ENCODE results near the gene LRBA.

Gene LRBA

GRCh38 chr4:150247184-150247583, 767.9 kb downstream of the LRBA start:
- TF ChIP-seq CTCF (IDR thresholded peaks at IDR 0.05; ENCODE audit: low read depth, low read length, poor library complexity, severe bottlenecking) (no peak), EZH2phosphoT487 (IDR thresholded peaks at IDR 0.05; ENCODE audit: borderline replicate concordance, low read length) (no peak)
- no peaks in the 10 kb centered on the region for H3K4me1 ChIP-seq (ENCODE audit: control insufficient read depth, low read length)
- no peaks in the 10 kb centered on the region for H3K27me3 ChIP-seq (ENCODE audit: control insufficient read depth, low read length)
- no peaks in the 10 kb centered on the region for H3K36me3 ChIP-seq (ENCODE audit: control insufficient read depth, low read length)
- no peaks in the 10 kb centered on the region for H3K79me2 ChIP-seq (ENCODE audit: control insufficient read depth, low read length)
- no peaks in the 10 kb centered on the region for H3F3A ChIP-seq (ENCODE audit: control insufficient read depth, insufficient read depth)
- H4K20me1 ChIP-seq (ENCODE audit: control insufficient read depth, insufficient read depth, low read depth, low read length) = no peaks in the 10 kb centered on the region
- no peak overlapping the region for H3K4me3 ChIP-seq (ENCODE audit: low read length)
- H3K9me3 ChIP-seq (ENCODE audit: control insufficient read depth, insufficient read depth, low read length) = no peaks in the 10 kb centered on the region
- H3K27ac ChIP-seq (ENCODE audit: low read depth, low read length) = no peak overlapping the region
- H3K4me2 ChIP-seq (ENCODE audit: low read length) = no peak overlapping the region
- no peaks in the 10 kb centered on the region for H3K9me2 ChIP-seq (replicated peaks; ENCODE audit: control insufficient read depth, low read length)

GRCh38 chr4:150244600-150244999, 770.5 kb downstream of the LRBA start:
- H3K4me2 ChIP-seq (ENCODE audit: low read length) = no peak overlapping the region
- no peaks in the 10 kb centered on the region for H3K36me3 ChIP-seq (ENCODE audit: control insufficient read depth, low read length)
- no peaks in the 10 kb centered on the region for H3K79me2 ChIP-seq (ENCODE audit: control insufficient read depth, low read length)
- H3K27ac ChIP-seq (ENCODE audit: low read depth, low read length) = no peak overlapping the region
- H3K4me3 ChIP-seq (ENCODE audit: low read length) = no peak overlapping the region
- H3F3A ChIP-seq (ENCODE audit: control insufficient read depth, insufficient read depth) = no peaks in the 10 kb centered on the region
- no peaks in the 10 kb centered on the region for H3K9me2 ChIP-seq (replicated peaks; ENCODE audit: control insufficient read depth, low read length)
- no peaks in the 10 kb centered on the region for H3K9me3 ChIP-seq (ENCODE audit: control insufficient read depth, insufficient read depth, low read length)
- H4K20me1 ChIP-seq (ENCODE audit: control insufficient read depth, insufficient read depth, low read depth, low read length) = no peaks in the 10 kb centered on the region
- no peak for TF ChIP-seq EZH2phosphoT487 (IDR thresholded peaks at IDR 0.05; ENCODE audit: borderline replicate concordance, low read length)
- TF ChIP-seq CTCF (IDR thresholded peaks at IDR 0.05; ENCODE audit: low read depth, low read length, poor library complexity, severe bottlenecking) = no peak
- H3K4me1 ChIP-seq (ENCODE audit: control insufficient read depth, low read length) = no peaks in the 10 kb centered on the region
- no peaks in the 10 kb centered on the region for H3K27me3 ChIP-seq (ENCODE audit: control insufficient read depth, low read length)

GRCh38 chr4:150243932-150244331, 771.2 kb downstream of the LRBA start:
- Histone ChIP-seq H3K9me3 (ENCODE audit: control insufficient read depth, insufficient read depth, low read length) (no peaks in the 10 kb centered on the region), H3K79me2 (ENCODE audit: control insufficient read depth, low read length) (no peaks in the 10 kb centered on the region), H3K4me3 (ENCODE audit: low read length) (no peak overlapping the region), H3K27ac (ENCODE audit: low read depth, low read length) (no peak overlapping the region), H3K27me3 (ENCODE audit: control insufficient read depth, low read length) (no peaks in the 10 kb centered on the region), H4K20me1 (ENCODE audit: control insufficient read depth, insufficient read depth, low read depth, low read length) (no peaks in the 10 kb centered on the region), H3F3A (ENCODE audit: control insufficient read depth, insufficient read depth) (no peaks in the 10 kb centered on the region), H3K4me2 (ENCODE audit: low read length) (no peak overlapping the region), H3K9me2 (replicated peaks; ENCODE audit: control insufficient read depth, low read length) (no peaks in the 10 kb centered on the region), H3K4me1 (ENCODE audit: control insufficient read depth, low read length) (no peaks in the 10 kb centered on the region), H3K36me3 (ENCODE audit: control insufficient read depth, low read length) (no peaks in the 10 kb centered on the region)
- TF ChIP-seq CTCF (IDR thresholded peaks at IDR 0.05; ENCODE audit: low read depth, low read length, poor library complexity, severe bottlenecking) (no peak), EZH2phosphoT487 (IDR thresholded peaks at IDR 0.05; ENCODE audit: borderline replicate concordance, low read length) (no peak)
